DND-41 (cell line): ENCODE results near the gene CPEB4.

ENCODE experiments used
- ATAC-seq: fragments of 200-7000 bp; cut with Tn5 transposase; 3 replicates; pipeline ENCODE4 v1.9.1; 2021; ENCODE audit warnings: low read depth; ENCODE audit not compliant: insufficient read depth
- DNase-seq: peaks from one replicate; pipeline ENCODE4 v3.0.0-alpha.2; 2020
- H2AFZ ChIP-seq: 2 replicates; pipeline ENCODE4 v1.6.0; 2012; ENCODE audit warnings: low read depth, low read length
- H3K27ac ChIP-seq: 2 replicates; pipeline ENCODE4 v1.5.1; 2012; ENCODE audit warnings: low read length, inconsistent platforms
- H3K27me3 ChIP-seq: fragments of 200-600 bp; sonication (generic); 2 replicates; pipeline ENCODE4 v1.6.0; 2012; ENCODE audit warnings: low read length, mild to moderate bottlenecking, inconsistent platforms; ENCODE audit not compliant: insufficient read depth, poor library complexity
- H3K36me3 ChIP-seq: 2 replicates; pipeline ENCODE4 v1.5.1; 2012; ENCODE audit warnings: low read length, inconsistent platforms; ENCODE audit not compliant: insufficient read depth
- H3K4me1 ChIP-seq: 2 replicates; pipeline ENCODE4 v1.5.1; 2012; ENCODE audit warnings: mild to moderate bottlenecking, low read length; ENCODE audit not compliant: insufficient read depth
- H3K4me2 ChIP-seq: 2 replicates; pipeline ENCODE4 v1.6.0; 2012; ENCODE audit warnings: mild to moderate bottlenecking, moderate library complexity, low read length, inconsistent platforms; ENCODE audit not compliant: insufficient read depth
- H3K4me3 ChIP-seq, 2 experiments: fragments of 200-600 bp in 1 of 2; shearing (Covaris generic) in 1 of 2; 2 replicates each; pipeline ENCODE4 v1.5.1; 2012 to 2016; ENCODE audit warnings: inconsistent platforms in 2 of 2, low read length in 2 of 2, mild to moderate bottlenecking in 2 of 2, low read depth in 1 of 2, moderate library complexity in 1 of 2
- H3K79me2 ChIP-seq: 2 replicates; pipeline ENCODE4 v1.6.0; 2012; ENCODE audit warnings: low read length, inconsistent platforms; ENCODE audit not compliant: insufficient read depth
- H3K9ac ChIP-seq: 2 replicates; pipeline ENCODE4 v1.6.0; 2012; ENCODE audit warnings: low read depth, mild to moderate bottlenecking, inconsistent platforms, low read length, moderate library complexity
- H3K9me3 ChIP-seq: 2 replicates; pipeline ENCODE4 v1.5.1; 2012; ENCODE audit warnings: low read length, moderate library complexity, mild to moderate bottlenecking, inconsistent platforms; ENCODE audit not compliant: insufficient read depth, severe bottlenecking
- H4K20me1 ChIP-seq: 2 replicates; pipeline ENCODE4 v1.6.0; 2012; ENCODE audit warnings: low read length; ENCODE audit not compliant: insufficient read depth
- EZH2 ChIP-seq: IDR thresholded peaks from 3 replicates; pipeline ENCODE4 v1.6.1; 2012; ENCODE audit warnings: borderline replicate concordance, low read depth, mild to moderate bottlenecking, moderate library complexity, low read length, inconsistent platforms; ENCODE audit not compliant: severe bottlenecking
- TF ChIP-seq, protein P1 (sequence below): IDR thresholded peaks from 2 replicates; pipeline ENCODE4 v1.5.1; 2012; ENCODE audit warnings: borderline replicate concordance, low read length, moderate library complexity, mild to moderate bottlenecking; ENCODE audit not compliant: poor library complexity, severe bottlenecking; ENCODE audit errors: extremely low read depth

Gene CPEB4

DNA sequence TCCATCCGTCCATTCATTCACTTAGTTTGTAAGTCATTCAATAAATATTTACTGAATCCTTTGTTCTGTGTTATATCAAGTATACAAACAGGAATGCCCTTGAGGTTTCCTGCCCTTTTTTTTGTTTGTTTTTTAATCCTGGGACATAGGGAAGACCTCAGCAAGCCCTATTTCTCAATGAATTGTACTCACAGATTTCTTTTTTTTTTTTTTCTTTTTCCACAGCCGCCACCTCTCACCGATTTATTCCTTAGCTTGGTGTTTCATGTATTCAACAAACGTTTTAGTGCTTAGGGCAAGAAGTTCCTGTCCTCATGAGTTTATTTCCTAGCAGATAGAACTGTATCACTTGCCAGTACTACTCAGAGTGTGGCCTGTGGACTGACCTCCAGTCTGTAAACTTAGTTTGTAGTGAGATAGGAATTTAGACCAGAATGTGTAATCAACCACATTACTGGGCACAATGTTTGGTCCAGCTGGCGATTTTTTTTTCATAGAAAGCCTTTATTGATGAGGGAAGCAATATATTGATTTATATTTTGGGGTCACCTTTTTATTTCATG is 65.5 kb downstream of the CPEB4 start:
- H3K4me3 ChIP-seq = no peak overlapping the region
- no peak for DNase-seq
- H3K9ac ChIP-seq = no peak overlapping the region
- H3K27ac ChIP-seq = no peak overlapping the region
- no peak overlapping the region for H3K4me2 ChIP-seq
- ATAC-seq = no peak
- H3K27me3 ChIP-seq = no peaks in the 10 kb centered on the region
- H3K4me1 ChIP-seq = no peaks in the 10 kb centered on the region
- H3K36me3 ChIP-seq = 0 out of 2 replicates have a peak, but pooled peaks cover 3% of the 10 kb centered on the region
- no peaks in the 10 kb centered on the region for H4K20me1 ChIP-seq
- no peaks in the 10 kb centered on the region for H3K9me3 ChIP-seq
- no peak for TF ChIP-seq EZH2
- TF ChIP-seq, protein P1, sequence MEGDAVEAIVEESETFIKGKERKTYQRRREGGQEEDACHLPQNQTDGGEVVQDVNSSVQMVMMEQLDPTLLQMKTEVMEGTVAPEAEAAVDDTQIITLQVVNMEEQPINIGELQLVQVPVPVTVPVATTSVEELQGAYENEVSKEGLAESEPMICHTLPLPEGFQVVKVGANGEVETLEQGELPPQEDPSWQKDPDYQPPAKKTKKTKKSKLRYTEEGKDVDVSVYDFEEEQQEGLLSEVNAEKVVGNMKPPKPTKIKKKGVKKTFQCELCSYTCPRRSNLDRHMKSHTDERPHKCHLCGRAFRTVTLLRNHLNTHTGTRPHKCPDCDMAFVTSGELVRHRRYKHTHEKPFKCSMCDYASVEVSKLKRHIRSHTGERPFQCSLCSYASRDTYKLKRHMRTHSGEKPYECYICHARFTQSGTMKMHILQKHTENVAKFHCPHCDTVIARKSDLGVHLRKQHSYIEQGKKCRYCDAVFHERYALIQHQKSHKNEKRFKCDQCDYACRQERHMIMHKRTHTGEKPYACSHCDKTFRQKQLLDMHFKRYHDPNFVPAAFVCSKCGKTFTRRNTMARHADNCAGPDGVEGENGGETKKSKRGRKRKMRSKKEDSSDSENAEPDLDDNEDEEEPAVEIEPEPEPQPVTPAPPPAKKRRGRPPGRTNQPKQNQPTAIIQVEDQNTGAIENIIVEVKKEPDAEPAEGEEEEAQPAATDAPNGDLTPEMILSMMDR = no peak
- H2AFZ ChIP-seq = no peak overlapping the region
- no peaks in the 10 kb centered on the region for H3K79me2 ChIP-seq

DNA sequence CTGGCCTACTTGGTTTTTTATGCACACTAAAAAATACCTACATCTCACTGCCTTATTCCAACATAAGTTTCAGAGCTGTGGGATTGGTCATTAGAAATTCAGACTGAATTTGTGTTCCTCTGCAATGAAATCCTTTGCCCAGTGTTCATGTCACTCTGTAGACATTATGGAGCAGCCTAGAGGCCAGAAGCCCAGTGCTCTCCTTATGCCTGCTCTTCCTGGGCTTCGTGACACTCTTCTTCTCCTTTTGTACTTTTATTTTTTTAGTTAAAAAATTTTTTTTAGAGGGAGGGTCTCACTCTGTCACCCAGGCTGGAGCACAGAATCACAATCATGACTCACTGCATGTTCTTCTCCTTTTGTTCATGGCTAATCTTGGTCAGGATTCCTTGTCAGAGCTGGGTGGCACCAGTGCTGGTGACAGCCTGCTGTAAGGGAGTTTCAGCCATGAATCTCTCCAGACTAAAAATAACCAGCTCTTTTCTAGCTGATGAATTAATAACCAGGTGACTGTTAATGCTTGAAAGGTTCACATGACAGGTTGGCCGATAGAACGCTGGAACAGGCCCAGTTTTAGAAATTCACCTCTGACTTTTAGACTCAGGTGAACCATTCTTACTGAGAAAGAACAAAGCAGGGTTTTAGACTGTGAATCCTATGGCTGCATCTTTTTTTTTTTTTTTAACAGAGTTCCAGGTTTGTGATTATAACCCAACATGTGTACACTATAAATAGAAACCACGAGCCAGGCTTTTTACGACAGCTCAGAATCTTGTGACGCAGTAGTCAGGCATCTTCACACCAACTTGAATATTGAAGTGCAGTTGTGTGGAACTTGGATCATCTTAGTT is 66.7 kb downstream of the CPEB4 start:
- Histone ChIP-seq H3K4me3 (no peak overlapping the region), H2AFZ (no peak overlapping the region), H3K9me3 (no peaks in the 10 kb centered on the region), H3K27me3 (no peaks in the 10 kb centered on the region), H4K20me1 (no peaks in the 10 kb centered on the region), H3K27ac (no peak overlapping the region), H3K79me2 (no peaks in the 10 kb centered on the region), H3K4me2 (no peak overlapping the region), H3K36me3 (0 out of 2 replicates have a peak, but pooled peaks cover under 1% of the 10 kb centered on the region), H3K9ac (no peak overlapping the region), H3K4me1 (no peaks in the 10 kb centered on the region)
- ATAC-seq = no peak
- no peak for TF ChIP-seq EZH2
- TF ChIP-seq, protein P1 = no peak
- no peak for DNase-seq

DNA sequence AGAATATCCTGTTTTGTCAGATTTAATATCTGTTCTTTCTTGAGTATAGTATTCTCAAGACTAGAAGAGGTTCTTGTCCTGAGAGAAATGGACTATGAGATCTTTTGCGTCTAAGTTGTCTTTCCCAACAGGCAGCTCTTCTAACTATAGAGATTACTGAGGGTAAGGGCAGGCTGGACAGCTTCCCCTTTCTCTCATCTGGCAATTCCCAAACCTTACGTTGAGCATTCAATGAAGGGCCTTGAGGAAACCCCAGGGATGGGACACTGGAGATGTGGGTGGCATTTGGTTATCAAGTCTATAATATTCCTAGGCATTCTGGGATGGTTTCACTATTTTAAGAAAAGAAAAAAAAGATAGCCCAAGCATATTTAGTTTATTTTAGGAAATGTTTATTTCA is 72.8 kb downstream of the CPEB4 start:
- H4K20me1 ChIP-seq = no peaks in the 10 kb centered on the region
- no peak overlapping the region for H3K27ac ChIP-seq
- no peak overlapping the region for H3K9ac ChIP-seq
- no peak overlapping the region for H3K4me2 ChIP-seq
- H3K79me2 ChIP-seq = no peaks in the 10 kb centered on the region
- TF ChIP-seq, protein P1 = no peak
- no peak for TF ChIP-seq EZH2
- H3K36me3 ChIP-seq = no peaks in the 10 kb centered on the region
- no peak overlapping the region for H3K4me3 ChIP-seq
- H3K27me3 ChIP-seq = peaks cover 4% of the 10 kb centered on the region
- H3K9me3 ChIP-seq = no peaks in the 10 kb centered on the region
- H2AFZ ChIP-seq = no peak overlapping the region
- DNase-seq = no peak
- H3K4me1 ChIP-seq = no peaks in the 10 kb centered on the region
- no peak for ATAC-seq
